GM12878 (cell line): ENCODE measurements around the gene NPR2. TPM values are rescaled to one million over a fixed set of nuclear protein-coding genes. Genes with fewer than 3 reads are reported as not detected.

ENCODE experiments used
- CHD2 ChIP-seq: IDR thresholded peaks from 2 replicates; pipeline ENCODE4 v1.6.1; 2011; ENCODE audit warnings: low read depth, low read length, improper control_type of control experiment, borderline replicate concordance
- EP300 ChIP-seq, 2 experiments: fragments of 150-350 bp in 1 of 2; IDR thresholded peaks; 2 replicates each; pipeline ENCODE4 v1.6.1; 2011 to 2012; ENCODE audit warnings: low read depth in 2 of 2, low read length in 2 of 2, borderline replicate concordance in 1 of 2, improper control_type of control experiment in 1 of 2, inconsistent platforms in 1 of 2; ENCODE audit not compliant: control insufficient read depth in 1 of 2
- FOXM1 ChIP-seq: IDR thresholded peaks from 2 replicates; pipeline ENCODE4 v1.6.1; 2012; ENCODE audit warnings: low read depth, mild to moderate bottlenecking, inconsistent platforms, low read length, moderate library complexity
- GATAD2B ChIP-seq: fragments of 450-650 bp; conservative IDR thresholded peaks from 2 replicates; pipeline ENCODE4 v1.6.1; 2017; ENCODE audit warnings: low read depth, mild to moderate bottlenecking, moderate library complexity
- HDGF ChIP-seq: fragments of 450-650 bp; IDR thresholded peaks from 2 replicates; pipeline ENCODE4 v1.6.1; 2016; ENCODE audit warnings: antibody characterized with exemption
- IKZF1 ChIP-seq: fragments of 450-650 bp; conservative IDR thresholded peaks from 2 replicates; pipeline ENCODE4 v1.6.1; 2017; ENCODE audit warnings: antibody characterized with exemption, mild to moderate bottlenecking
- KLF5 ChIP-seq: fragments of 450-650 bp; IDR thresholded peaks from 2 replicates; pipeline ENCODE4 v1.6.1; 2014; ENCODE audit warnings: mild to moderate bottlenecking; ENCODE audit not compliant: partially characterized antibody
- MXI1 ChIP-seq: fragments of 150-350 bp; IDR thresholded peaks from 2 replicates; pipeline ENCODE4 v1.6.1; 2011; ENCODE audit warnings: low read depth, mild to moderate bottlenecking, inconsistent platforms, low read length, improper control_type of control experiment
- NBN ChIP-seq: fragments of 450-650 bp; IDR thresholded peaks from 2 replicates; pipeline ENCODE4 v1.6.1; 2016
- POLR2A ChIP-seq: IDR thresholded peaks from 2 replicates; pipeline ENCODE4 v1.6.1; 2011; ENCODE audit warnings: low read depth, mild to moderate bottlenecking, low read length
- RB1 ChIP-seq: fragments of 450-650 bp; formaldehyde crosslinking; IDR thresholded peaks from 2 replicates; pipeline ENCODE4 v1.6.1; 2017; ENCODE audit warnings: mild to moderate bottlenecking, borderline replicate concordance
- RFX5 ChIP-seq: IDR thresholded peaks from 2 replicates; pipeline ENCODE4 v1.6.1; 2011; ENCODE audit warnings: low read depth, low read length, improper control_type of control experiment
- RUNX3 ChIP-seq: IDR thresholded peaks from 2 replicates; pipeline ENCODE4 v1.6.1; 2012; ENCODE audit warnings: low read length, inconsistent platforms
- SIN3A ChIP-seq: IDR thresholded peaks from 2 replicates; pipeline ENCODE4 v1.6.1; 2012; ENCODE audit warnings: low read depth, low read length, improper control_type of control experiment
- SMAD5 ChIP-seq: IDR thresholded peaks from 2 replicates; pipeline ENCODE4 v1.6.1; 2016; ENCODE audit warnings: antibody characterized with exemption, low read depth
- SP1 ChIP-seq: IDR thresholded peaks from one replicate; pipeline ENCODE4 v1.6.1; 2011; ENCODE audit warnings: low read depth, low read length
- TAF1 ChIP-seq: IDR thresholded peaks from 2 replicates; pipeline ENCODE4 v1.6.1; 2011; ENCODE audit warnings: mild to moderate bottlenecking, low read depth, low read length, borderline replicate concordance
- ZBED1 ChIP-seq: IDR thresholded peaks from 2 replicates; pipeline ENCODE4 v1.6.1; 2016; ENCODE audit warnings: borderline replicate concordance
- ZSCAN29 ChIP-seq: fragments of 450-650 bp; IDR thresholded peaks from 2 replicates; pipeline ENCODE4 v1.6.1; 2017; ENCODE audit warnings: mild to moderate bottlenecking, moderate library complexity
- polyA plus RNA-seq, 11 experiments: library from polyadenylated mRNA; depleted of rRNA in 4 of 11; unstranded in 6 of 11; stranded (reverse) in 5 of 11; fragments of >200 nt; fragmentation: Nextera tagmentation in 4 of 11; fragmentation: Illumina TruSeq in 1 of 11; extraction: Ambion mirVana in 4 of 11; extraction: Trizol in 1 of 11; gene quantifications; 1 replicate in 1 of 11; 2 replicates in 10 of 11; pipeline versions ENCODE4 v1.2.1 to v1.2.3, GENCODE V29; 2011 to 2016; ENCODE audit warnings: inconsistent platforms in 2 of 11, missing spikeins in 2 of 11, low read depth in 1 of 11
- total RNA-seq, 4 experiments: library from RNA; depleted of rRNA in 3 of 4; stranded (reverse); fragments of >200 nt in 3 of 4; fragmentation: Illumina TruSeq in 1 of 4; extraction: Trizol in 1 of 4; gene quantifications; 2 replicates each; pipeline versions ENCODE4 v1.2.1 to v1.2.3, GENCODE V29; 2013 to 2021
- TF ChIP-seq, protein P1 (sequence below): fragments of 450-650 bp; IDR thresholded peaks from 2 replicates; pipeline ENCODE4 v1.6.1; 2018; ENCODE audit warnings: mild to moderate bottlenecking, low read depth, moderate library complexity; ENCODE audit not compliant: partially characterized antibody
- TF ChIP-seq, protein P2 (sequence below): fragments of 450-650 bp; IDR thresholded peaks from 2 replicates; pipeline ENCODE4 v1.6.1; 2016; ENCODE audit warnings: mild to moderate bottlenecking
- TF ChIP-seq, protein P3 (sequence below): fragments of 450-650 bp; IDR thresholded peaks from 2 replicates; pipeline ENCODE4 v1.6.1; 2017; ENCODE audit warnings: mild to moderate bottlenecking, moderate library complexity
- TF ChIP-seq, protein P4 (sequence below): IDR thresholded peaks from 2 replicates; pipeline ENCODE4 v1.6.1; 2011; ENCODE audit warnings: mild to moderate bottlenecking, low read depth, low read length, moderate library complexity; ENCODE audit not compliant: insufficient replicate concordance

Gene NPR2
- total and polyA plus RNA-seq, 10 of the 15 experiments (the other 5 are each of a cell fraction or from before 2014, with no cell fraction given), result 2.0 to 20.9 (median 6.8) TPM

DNA sequence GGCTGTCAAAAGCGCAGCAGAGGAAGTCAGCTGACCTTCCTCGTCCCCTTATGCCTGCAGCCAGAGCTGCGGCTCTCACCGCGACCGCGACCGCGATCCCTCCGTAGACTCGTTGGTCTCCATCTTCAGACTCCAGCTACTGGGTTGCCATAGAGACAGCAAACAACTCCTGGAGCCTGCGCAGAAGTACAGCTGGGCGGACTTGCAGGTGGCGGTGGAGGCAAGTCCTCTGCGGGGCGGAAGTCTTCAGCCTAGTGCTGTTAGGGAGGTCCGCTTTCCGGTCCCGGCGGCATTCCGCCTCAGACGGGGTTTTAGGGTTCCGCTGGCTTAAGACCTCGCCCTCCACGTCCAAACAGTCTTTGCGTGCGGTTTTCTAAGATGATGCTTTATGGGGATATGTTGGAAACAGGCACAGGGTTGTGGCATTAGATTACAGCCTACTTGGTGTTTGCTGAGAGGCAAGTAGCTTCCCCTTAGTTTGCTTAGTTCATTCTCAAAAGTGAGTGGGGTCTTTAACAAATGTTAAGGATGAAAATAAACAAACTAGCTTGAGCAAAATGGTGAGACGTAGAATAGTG is 20.7 kb downstream of the NPR2 start, which contains the start of gene SPAG8 (continued):
- TF ChIP-seq TAF1 (peak; percentile 54; the same call in 1 of the 2 replicates), RB1 (peak; percentile 68; the same call in 1 of the 2 replicates), IKZF1 (peak; percentile 91), RUNX3 (peak; percentile 90), GATAD2B (0 out of 2 replicates have a peak, but pooled peaks have one; percentile 27), HDGF (0 out of 2 replicates have a peak, but pooled peaks have one; percentile 65), SP1 (peak; percentile 51), FOXM1 (0 out of 2 replicates have a peak, but pooled peaks have one; percentile 7), ZSCAN29 (peak; percentile 57; the same call in 1 of the 2 replicates), CHD2 (peak; percentile 62; the same call in 1 of the 2 replicates), SMAD5 (no peak), MXI1 (peak; percentile 92), POLR2A (peak; percentile 52; the same call in 1 of the 2 replicates), RFX5 (no peak), EP300 (IDR thresholded peaks at IDR 0.05; ENCODE audit: borderline replicate concordance in 1 of 2, control insufficient read depth in 1 of 2, low read depth in 2 of 2, low read length in 2 of 2) (peak in 1 of 2 experiments; percentile 69; a peak in 3 of 4 replicates), NBN (peak; percentile 78), ZBED1 (peak; percentile 54; the same call in 1 of the 2 replicates), SIN3A (peak; percentile 90), KLF5 (peak; percentile 65)
- TF ChIP-seq, protein P1, sequence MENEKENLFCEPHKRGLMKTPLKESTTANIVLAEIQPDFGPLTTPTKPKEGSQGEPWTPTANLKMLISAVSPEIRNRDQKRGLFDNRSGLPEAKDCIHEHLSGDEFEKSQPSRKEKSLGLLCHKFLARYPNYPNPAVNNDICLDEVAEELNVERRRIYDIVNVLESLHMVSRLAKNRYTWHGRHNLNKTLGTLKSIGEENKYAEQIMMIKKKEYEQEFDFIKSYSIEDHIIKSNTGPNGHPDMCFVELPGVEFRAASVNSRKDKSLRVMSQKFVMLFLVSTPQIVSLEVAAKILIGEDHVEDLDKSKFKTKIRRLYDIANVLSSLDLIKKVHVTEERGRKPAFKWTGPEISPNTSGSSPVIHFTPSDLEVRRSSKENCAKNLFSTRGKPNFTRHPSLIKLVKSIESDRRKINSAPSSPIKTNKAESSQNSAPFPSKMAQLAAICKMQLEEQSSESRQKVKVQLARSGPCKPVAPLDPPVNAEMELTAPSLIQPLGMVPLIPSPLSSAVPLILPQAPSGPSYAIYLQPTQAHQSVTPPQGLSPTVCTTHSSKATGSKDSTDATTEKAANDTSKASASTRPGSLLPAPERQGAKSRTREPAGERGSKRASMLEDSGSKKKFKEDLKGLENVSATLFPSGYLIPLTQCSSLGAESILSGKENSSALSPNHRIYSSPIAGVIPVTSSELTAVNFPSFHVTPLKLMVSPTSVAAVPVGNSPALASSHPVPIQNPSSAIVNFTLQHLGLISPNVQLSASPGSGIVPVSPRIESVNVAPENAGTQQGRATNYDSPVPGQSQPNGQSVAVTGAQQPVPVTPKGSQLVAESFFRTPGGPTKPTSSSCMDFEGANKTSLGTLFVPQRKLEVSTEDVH, result peak; percentile 94
- TF ChIP-seq, protein P2, sequence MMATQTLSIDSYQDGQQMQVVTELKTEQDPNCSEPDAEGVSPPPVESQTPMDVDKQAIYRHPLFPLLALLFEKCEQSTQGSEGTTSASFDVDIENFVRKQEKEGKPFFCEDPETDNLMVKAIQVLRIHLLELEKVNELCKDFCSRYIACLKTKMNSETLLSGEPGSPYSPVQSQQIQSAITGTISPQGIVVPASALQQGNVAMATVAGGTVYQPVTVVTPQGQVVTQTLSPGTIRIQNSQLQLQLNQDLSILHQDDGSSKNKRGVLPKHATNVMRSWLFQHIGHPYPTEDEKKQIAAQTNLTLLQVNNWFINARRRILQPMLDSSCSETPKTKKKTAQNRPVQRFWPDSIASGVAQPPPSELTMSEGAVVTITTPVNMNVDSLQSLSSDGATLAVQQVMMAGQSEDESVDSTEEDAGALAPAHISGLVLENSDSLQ, result peak; percentile 80
- TF ChIP-seq, protein P3, sequence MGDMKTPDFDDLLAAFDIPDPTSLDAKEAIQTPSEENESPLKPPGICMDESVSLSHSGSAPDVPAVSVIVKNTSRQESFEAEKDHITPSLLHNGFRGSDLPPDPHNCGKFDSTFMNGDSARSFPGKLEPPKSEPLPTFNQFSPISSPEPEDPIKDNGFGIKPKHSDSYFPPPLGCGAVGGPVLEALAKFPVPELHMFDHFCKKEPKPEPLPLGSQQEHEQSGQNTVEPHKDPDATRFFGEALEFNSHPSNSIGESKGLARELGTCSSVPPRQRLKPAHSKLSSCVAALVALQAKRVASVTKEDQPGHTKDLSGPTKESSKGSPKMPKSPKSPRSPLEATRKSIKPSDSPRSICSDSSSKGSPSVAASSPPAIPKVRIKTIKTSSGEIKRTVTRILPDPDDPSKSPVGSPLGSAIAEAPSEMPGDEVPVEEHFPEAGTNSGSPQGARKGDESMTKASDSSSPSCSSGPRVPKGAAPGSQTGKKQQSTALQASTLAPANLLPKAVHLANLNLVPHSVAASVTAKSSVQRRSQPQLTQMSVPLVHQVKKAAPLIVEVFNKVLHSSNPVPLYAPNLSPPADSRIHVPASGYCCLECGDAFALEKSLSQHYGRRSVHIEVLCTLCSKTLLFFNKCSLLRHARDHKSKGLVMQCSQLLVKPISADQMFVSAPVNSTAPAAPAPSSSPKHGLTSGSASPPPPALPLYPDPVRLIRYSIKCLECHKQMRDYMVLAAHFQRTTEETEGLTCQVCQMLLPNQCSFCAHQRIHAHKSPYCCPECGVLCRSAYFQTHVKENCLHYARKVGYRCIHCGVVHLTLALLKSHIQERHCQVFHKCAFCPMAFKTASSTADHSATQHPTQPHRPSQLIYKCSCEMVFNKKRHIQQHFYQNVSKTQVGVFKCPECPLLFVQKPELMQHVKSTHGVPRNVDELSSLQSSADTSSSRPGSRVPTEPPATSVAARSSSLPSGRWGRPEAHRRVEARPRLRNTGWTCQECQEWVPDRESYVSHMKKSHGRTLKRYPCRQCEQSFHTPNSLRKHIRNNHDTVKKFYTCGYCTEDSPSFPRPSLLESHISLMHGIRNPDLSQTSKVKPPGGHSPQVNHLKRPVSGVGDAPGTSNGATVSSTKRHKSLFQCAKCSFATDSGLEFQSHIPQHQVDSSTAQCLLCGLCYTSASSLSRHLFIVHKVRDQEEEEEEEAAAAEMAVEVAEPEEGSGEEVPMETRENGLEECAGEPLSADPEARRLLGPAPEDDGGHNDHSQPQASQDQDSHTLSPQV, result no peak
- TF ChIP-seq, protein P4, sequence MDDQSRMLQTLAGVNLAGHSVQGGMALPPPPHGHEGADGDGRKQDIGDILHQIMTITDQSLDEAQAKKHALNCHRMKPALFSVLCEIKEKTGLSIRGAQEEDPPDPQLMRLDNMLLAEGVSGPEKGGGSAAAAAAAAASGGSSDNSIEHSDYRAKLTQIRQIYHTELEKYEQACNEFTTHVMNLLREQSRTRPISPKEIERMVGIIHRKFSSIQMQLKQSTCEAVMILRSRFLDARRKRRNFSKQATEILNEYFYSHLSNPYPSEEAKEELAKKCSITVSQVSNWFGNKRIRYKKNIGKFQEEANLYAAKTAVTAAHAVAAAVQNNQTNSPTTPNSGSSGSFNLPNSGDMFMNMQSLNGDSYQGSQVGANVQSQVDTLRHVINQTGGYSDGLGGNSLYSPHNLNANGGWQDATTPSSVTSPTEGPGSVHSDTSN, result peak; percentile 41
